Body of pancreas (tissue), 4 donors: Measurements from ENCODE around the gene B3GAT3.

Experiments
- CTCF ChIP-seq, 7 experiments: fragments of 450-650 bp in 4 of 7; fragments of 200-600 bp in 3 of 7; sonication (generic) in 3 of 7; IDR thresholded peaks; one replicate each; pipeline ENCODE4 v1.5.1; 2016 to 2019; ENCODE audit warnings: antibody characterized with exemption in 7 of 7
- POLR2A ChIP-seq, 3 donors: fragments of 450-650 bp; IDR thresholded peaks; one replicate each; pipeline ENCODE4 v1.6.1; 2016; ENCODE audit warnings: antibody characterized with exemption in 3 of 3, mild to moderate bottlenecking in 2 of 3

GRCh38 chr11:62577046-62577714 is 44.6 kb downstream of the B3GAT3 start:
- TF ChIP-seq CTCF (IDR thresholded peaks at IDR 0.05), result no peak
- TF ChIP-seq POLR2A (IDR thresholded peaks at IDR 0.05), result no peak
